Cardiac fibroblast (primary cell): Measurements from ENCODE around the gene FAM111B.
"Not testable (repeated sequence)": the region's sequence is repeated elsewhere in the genome, so short reads cannot be mapped to it uniquely, and the experiment has no call there.

Source experiments
- DNase-seq, 2 donors: peaks; one replicate each; pipeline versions ENCODE4 v3.0.0 to v3.0.0-alpha.2; 2010; ENCODE audit warnings: low read depth in 2 of 2
- H3K4me3 ChIP-seq, 2 donors: replicated peaks in 1 of 2; 1 replicate in 1 of 2; 2 replicates in 1 of 2; pipeline ENCODE4 v1.5.1; 2011; ENCODE audit warnings: low read depth in 2 of 2, low read length in 2 of 2, mild to moderate bottlenecking in 2 of 2, moderate library complexity in 1 of 2
- TF ChIP-seq, protein P1 (sequence below): IDR thresholded peaks from one replicate; pipeline ENCODE4 v1.5.1; 2011; ENCODE audit warnings: low read depth, mild to moderate bottlenecking, low read length, inconsistent platforms

FAM111B gene

GRCh38 chr11:59106363-59107336 lies at the start of gene FAM111B:
Gene FAM111B (plus strand): TSS chr11:59107237. CDS start chr11:59109626, 2,389 bp downstream.
- peak; percentile 93 for DNase-seq
- H3K4me3 ChIP-seq, result peak within 1 kb of the TSS; percentile 59 to 64
- TF ChIP-seq, protein P1, sequence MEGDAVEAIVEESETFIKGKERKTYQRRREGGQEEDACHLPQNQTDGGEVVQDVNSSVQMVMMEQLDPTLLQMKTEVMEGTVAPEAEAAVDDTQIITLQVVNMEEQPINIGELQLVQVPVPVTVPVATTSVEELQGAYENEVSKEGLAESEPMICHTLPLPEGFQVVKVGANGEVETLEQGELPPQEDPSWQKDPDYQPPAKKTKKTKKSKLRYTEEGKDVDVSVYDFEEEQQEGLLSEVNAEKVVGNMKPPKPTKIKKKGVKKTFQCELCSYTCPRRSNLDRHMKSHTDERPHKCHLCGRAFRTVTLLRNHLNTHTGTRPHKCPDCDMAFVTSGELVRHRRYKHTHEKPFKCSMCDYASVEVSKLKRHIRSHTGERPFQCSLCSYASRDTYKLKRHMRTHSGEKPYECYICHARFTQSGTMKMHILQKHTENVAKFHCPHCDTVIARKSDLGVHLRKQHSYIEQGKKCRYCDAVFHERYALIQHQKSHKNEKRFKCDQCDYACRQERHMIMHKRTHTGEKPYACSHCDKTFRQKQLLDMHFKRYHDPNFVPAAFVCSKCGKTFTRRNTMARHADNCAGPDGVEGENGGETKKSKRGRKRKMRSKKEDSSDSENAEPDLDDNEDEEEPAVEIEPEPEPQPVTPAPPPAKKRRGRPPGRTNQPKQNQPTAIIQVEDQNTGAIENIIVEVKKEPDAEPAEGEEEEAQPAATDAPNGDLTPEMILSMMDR, result no peak

DNA sequence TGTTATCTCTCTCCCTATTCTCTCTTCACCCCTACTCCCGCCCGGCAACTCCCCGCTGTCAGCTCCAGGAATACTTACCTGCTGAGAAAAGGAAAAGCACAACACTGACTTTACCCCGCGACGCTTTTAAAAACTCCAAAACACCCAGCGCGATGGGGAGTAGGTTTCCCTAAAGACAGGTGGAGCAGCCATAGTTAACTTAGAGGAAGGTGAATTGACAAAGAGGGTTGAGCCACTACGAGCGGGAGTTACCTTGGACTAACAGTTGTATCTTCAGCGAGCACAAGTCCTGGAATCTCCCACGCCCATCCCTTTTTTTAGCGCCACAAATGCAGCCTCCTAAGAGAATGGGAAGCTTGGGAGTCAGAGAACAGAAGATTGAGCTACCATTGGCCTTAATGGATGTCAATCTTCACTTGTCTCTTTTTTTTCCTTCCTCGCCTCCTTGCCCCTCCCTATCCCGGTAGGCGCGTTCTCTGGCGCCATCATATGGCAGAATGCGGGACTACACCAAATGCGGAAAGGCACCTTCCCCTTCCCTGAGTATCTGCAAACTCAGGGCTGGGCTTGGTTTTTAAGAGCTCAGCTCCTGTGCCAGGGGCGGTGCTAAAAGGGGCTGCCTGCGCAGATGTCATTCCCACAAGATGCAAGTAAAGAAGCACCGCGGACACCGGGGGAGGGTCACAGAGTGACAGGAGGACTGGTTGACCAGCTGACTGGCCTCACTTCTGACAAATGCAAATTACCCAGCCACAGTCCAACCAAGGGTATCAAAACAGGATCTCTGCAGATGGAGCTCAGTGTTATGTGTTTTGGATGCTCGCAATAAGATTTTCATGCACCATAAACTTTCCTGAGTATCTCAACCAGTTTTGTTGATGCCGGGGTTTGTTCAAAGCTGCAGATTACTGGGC lies 48.7 kb upstream of the FAM111B start:
- TF ChIP-seq, protein P1, result peak; percentile 89
- DNase-seq, result peak; percentile 80 to 92

GRCh38 chr11:59060096-59060495 lies 46.9 kb upstream of the FAM111B start:
- DNase-seq, H3K4me3 ChIP-seq: not testable (repeated sequence)

More for the DNA sequence above, 48.7 kb upstream of the FAM111B start:
- peak overlapping the region in 1 of 2 donors; percentile 14 for H3K4me3 ChIP-seq

DNA sequence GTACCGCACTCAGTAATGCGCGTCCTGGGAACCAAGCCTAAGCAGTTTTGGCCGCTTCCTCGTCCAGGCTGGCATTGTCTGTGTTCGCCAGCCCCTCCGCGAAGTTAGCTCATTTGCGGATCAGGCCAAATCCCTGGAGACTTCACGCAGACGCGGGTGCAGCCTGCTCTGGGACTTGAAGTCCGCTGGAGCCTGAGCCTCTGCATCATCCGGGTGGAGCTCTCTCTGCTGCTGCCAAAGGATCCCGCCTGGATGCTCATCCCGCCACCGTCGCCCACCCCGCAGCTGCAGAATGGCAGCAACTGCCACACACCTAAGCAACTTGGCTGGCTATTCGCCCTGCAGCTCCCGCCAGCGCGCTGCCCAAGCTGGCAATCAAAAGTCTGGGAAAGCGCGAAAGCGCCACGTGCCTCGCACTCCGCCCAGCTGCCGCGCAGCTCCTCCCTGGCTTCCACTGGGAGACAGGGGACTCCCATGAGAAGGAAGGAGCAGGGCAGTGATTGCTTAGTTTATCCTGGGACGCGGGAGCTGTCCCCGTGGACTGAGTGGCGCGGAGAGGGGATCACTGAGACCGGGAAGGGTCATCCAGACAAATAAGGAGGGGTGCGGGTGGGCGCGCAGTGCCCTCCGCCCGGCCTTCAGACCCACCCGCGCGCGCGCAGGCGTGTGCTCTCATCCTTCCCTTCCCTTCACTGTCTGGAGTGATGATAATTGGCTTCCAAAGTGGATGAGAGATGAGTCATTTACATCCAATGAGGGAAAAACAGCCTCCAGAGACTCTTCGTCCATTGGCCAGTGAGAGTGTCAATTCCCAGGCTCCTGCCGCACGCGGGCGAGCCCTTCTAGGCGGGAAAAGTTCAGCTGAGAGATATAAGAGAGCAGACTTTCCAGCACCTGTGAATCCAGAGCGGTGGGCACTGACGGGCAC lies 44.2 kb upstream of the FAM111B start:
- peak in 1 of 2 donors; percentile 17 for DNase-seq
- no peak overlapping the region for H3K4me3 ChIP-seq
- TF ChIP-seq, protein P1, result no peak

DNA sequence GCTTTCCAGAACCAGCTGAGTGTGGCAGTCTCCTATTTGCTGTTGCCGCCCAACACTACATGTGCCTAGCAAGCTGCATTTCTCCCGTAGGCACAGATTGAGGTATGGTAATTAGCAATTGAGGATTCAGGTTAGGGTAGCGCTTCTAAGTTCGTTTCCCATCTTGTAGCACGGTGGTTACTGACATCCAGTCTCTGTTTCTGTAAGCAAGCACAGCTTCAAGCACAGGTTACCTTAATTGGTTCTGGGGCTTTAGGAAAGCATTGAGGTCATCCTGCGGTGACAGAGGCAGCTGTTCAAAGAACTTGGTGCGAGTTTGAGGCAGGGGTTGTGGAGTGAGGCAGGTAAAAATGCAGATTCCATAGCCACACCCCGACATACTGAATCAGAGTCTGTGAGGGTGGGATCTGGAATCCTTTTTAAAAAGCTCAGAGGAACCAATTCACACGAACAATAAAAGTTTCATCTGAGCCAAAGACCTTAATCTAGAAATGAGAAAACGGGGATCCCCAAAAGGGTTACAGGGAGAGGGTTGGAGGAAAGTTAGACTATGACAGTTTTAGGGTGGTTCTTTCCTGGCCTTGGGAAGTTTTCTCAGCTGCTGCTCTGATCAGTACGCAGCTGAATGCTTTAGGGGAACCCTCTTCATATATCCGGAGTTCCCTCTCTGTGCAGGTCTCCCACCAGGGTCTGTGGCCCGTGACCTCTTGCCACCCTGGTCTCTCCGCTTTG lies 42.9 kb upstream of the FAM111B start:
- not testable (repeated sequence) for DNase-seq, H3K4me3 ChIP-seq

DNA sequence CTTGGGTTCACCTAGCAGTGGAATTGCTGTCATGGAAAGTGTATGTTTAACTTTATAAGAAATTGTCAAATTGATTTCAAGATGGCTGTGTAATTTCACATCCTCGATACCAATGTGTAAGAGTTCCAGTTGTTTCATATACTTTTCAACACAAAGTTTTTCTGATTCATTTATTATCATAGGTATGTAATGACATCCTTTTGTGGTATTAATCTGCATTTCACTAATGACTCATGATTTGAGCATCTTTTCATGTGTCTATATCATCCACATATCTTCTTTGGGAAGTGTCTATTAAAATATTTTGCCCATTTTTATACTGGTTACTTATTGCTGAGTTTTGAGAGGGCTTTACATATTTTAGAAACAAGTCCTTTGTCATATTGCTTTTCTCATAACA lies 38.0 kb upstream of the FAM111B start:
- no peak overlapping the region for H3K4me3 ChIP-seq
- TF ChIP-seq, protein P1, result no peak
- DNase-seq, result peak in 1 of 2 donors; percentile 2
